ENCODE data around the gene DYSF. TPM values are rescaled to one million over a fixed set of nuclear protein-coding genes. Genes with fewer than 3 reads are reported as not detected.

Gene DYSF
- total RNA-seq, 1 experiment from 2014 or later = 2.2 TPM

DNA sequence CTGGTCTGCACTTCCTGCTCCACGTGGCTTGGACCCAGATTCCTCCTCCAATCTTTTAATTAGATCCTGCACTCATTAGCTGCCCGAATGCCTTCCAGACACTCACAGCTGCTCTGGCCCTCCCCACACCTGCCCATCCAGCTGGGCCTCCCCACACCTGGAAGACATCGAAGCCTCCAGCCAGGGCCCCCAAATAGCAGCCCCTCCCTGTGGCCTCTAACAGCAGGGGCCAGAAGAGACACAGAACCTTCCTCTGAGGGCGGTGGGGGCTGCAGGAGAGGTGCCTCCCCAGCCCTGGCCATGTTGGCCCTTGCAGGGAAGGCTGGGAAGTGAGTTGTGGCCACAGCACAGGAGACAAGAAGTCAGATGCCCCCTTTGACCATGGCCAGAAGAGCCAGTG lies 252.8 kb downstream of the DYSF start:
- Histone ChIP-seq H3K9me3 (no peaks in the 10 kb centered on the region), H3K36me3 (ENCODE audit: control insufficient read depth, insufficient read depth, low read length) (no peaks in the 10 kb centered on the region), H3K27me3 (replicated peaks; ENCODE audit: control insufficient read depth, insufficient read depth, low read length) (no peaks in the 10 kb centered on the region), H3K4me1 (no peaks in the 10 kb centered on the region), H3K4me3 (ENCODE audit: low read depth, low read length) (no peak overlapping the region)
- no peak overlapping the region for H3K27ac Mint-ChIP-seq (ENCODE audit: unreplicated experiment)
- peaks cover 5% of the 10 kb centered on the region for H3K36me3 Mint-ChIP-seq (ENCODE audit: insufficient read depth, unreplicated experiment)
- intact Hi-C loops (cut with micrococcal nuclease; ENCODE audit: unreplicated experiment) = no loop called here
- peaks cover 5% of the 10 kb centered on the region for H3K27me3 Mint-ChIP-seq (ENCODE audit: insufficient read depth, unreplicated experiment)
- no peak for DNase-seq
- no peaks in the 10 kb centered on the region for H3K9me3 Mint-ChIP-seq (ENCODE audit: unreplicated experiment)
- H3K4me1 Mint-ChIP-seq (ENCODE audit: low read depth, unreplicated experiment) = no peaks in the 10 kb centered on the region
- ChIA-PET POLR2A (no interaction called here), CTCF (interaction anchor here (1.5 kb wide), 1 partner anchor 14 kb away, joined by 3 read pairs; no protein-coding TSS in a partner anchor)
- no TSS peak for BruUV-seq (replicated peaks)
- TF ChIP-seq, protein P1, sequence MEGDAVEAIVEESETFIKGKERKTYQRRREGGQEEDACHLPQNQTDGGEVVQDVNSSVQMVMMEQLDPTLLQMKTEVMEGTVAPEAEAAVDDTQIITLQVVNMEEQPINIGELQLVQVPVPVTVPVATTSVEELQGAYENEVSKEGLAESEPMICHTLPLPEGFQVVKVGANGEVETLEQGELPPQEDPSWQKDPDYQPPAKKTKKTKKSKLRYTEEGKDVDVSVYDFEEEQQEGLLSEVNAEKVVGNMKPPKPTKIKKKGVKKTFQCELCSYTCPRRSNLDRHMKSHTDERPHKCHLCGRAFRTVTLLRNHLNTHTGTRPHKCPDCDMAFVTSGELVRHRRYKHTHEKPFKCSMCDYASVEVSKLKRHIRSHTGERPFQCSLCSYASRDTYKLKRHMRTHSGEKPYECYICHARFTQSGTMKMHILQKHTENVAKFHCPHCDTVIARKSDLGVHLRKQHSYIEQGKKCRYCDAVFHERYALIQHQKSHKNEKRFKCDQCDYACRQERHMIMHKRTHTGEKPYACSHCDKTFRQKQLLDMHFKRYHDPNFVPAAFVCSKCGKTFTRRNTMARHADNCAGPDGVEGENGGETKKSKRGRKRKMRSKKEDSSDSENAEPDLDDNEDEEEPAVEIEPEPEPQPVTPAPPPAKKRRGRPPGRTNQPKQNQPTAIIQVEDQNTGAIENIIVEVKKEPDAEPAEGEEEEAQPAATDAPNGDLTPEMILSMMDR (IDR thresholded peaks at IDR 0.05; ENCODE audit: insufficient read depth in 1 of 2, low read depth in 1 of 2, low read length in 1 of 2, severe bottlenecking in 1 of 2, unreplicated experiment in 1 of 2) = no peak
- no peak overlapping the region for H3K4me3 Mint-ChIP-seq (ENCODE audit: unreplicated experiment)

- Mint-ChIP-seq H3K27me3 (ENCODE audit: insufficient read depth, unreplicated experiment) (peaks cover 7% of the 10 kb centered on the region), H3K27ac (ENCODE audit: unreplicated experiment) (no peak overlapping the region), H3K9me3 (ENCODE audit: unreplicated experiment) (no peaks in the 10 kb centered on the region), H3K36me3 (ENCODE audit: insufficient read depth, unreplicated experiment) (peaks cover 5% of the 10 kb centered on the region), H3K4me1 (ENCODE audit: low read depth, unreplicated experiment) (no peaks in the 10 kb centered on the region), H3K4me3 (ENCODE audit: unreplicated experiment) (no peak overlapping the region)
- Histone ChIP-seq H3K36me3 (ENCODE audit: control insufficient read depth, insufficient read depth, low read length) (no peaks in the 10 kb centered on the region), H3K27me3 (replicated peaks; ENCODE audit: control insufficient read depth, insufficient read depth, low read length) (no peaks in the 10 kb centered on the region), H3K4me1 (no peaks in the 10 kb centered on the region), H3K4me3 (ENCODE audit: low read depth, low read length) (no peak overlapping the region), H3K9me3 (no peaks in the 10 kb centered on the region)
- TF ChIP-seq, protein P1 (IDR thresholded peaks at IDR 0.05; ENCODE audit: insufficient read depth in 1 of 2, low read depth in 1 of 2, low read length in 1 of 2, severe bottlenecking in 1 of 2, unreplicated experiment in 1 of 2) = no peak
- ChIA-PET CTCF (interaction anchor here (1.5 kb wide), 1 partner anchor 14 kb away, joined by 3 read pairs; no protein-coding TSS in a partner anchor), POLR2A (no interaction called here)
- intact Hi-C loops (cut with micrococcal nuclease; ENCODE audit: unreplicated experiment) = no loop called here
- no peak for DNase-seq
- BruUV-seq (replicated peaks) = no TSS peak
Measured at GRCh38 chr2:71706836-71707235, 253.5 kb downstream of the DYSF start.

GRCh38 chr2:71710367-71711132 lies 257.2 kb downstream of the DYSF start:
- Mint-ChIP-seq H3K27me3 (ENCODE audit: insufficient read depth, unreplicated experiment) (peaks cover 2% of the 10 kb centered on the region), H3K9me3 (ENCODE audit: unreplicated experiment) (no peaks in the 10 kb centered on the region), H3K36me3 (ENCODE audit: insufficient read depth, unreplicated experiment) (no peaks in the 10 kb centered on the region), H3K4me3 (ENCODE audit: unreplicated experiment) (no peak overlapping the region), H3K4me1 (ENCODE audit: low read depth, unreplicated experiment) (no peaks in the 10 kb centered on the region), H3K27ac (ENCODE audit: unreplicated experiment) (no peak overlapping the region)
- ChIA-PET POLR2A (no interaction called here), CTCF (no interaction called here)
- BruUV-seq (replicated peaks) = no TSS peak
- Histone ChIP-seq H3K4me1 (no peaks in the 10 kb centered on the region), H3K9me3 (no peaks in the 10 kb centered on the region), H3K4me3 (ENCODE audit: low read depth, low read length) (no peak overlapping the region), H3K27me3 (replicated peaks; ENCODE audit: control insufficient read depth, insufficient read depth, low read length) (no peaks in the 10 kb centered on the region), H3K36me3 (ENCODE audit: control insufficient read depth, insufficient read depth, low read length) (no peaks in the 10 kb centered on the region)
- TF ChIP-seq, protein P1 (IDR thresholded peaks at IDR 0.05; ENCODE audit: insufficient read depth in 1 of 2, low read depth in 1 of 2, low read length in 1 of 2, severe bottlenecking in 1 of 2, unreplicated experiment in 1 of 2) = no peak
- intact Hi-C loops (cut with micrococcal nuclease; ENCODE audit: unreplicated experiment) = no loop called here
- DNase-seq = no peak

Data from Caco-2 (cell line).